Esophagus (tissue), 2 donors: Measurements from ENCODE around the gene ERBB4. TPM values are rescaled to one million over a fixed set of nuclear protein-coding genes. Genes with fewer than 3 reads are reported as not detected.
"Not testable (repeated sequence)": the region's sequence is repeated elsewhere in the genome, so short reads cannot be mapped to it uniquely, and the experiment has no call there.

Experiments
- H3K27ac ChIP-seq, 2 donors: one replicate each; pipeline ENCODE4 v1.5.1; 2013; ENCODE audit warnings: low read depth in 2 of 2, mild to moderate bottlenecking in 2 of 2, inconsistent platforms in 1 of 2, low read length in 1 of 2, moderate library complexity in 1 of 2
- H3K27me3 ChIP-seq, 2 donors: one replicate each; pipeline ENCODE4 v1.6.1; 2013; ENCODE audit warnings: low read length in 2 of 2, control low read depth in 1 of 2, mild to moderate bottlenecking in 1 of 2; ENCODE audit not compliant: insufficient read depth in 2 of 2, control insufficient read depth in 1 of 2
- H3K36me3 ChIP-seq, 2 donors: one replicate each; pipeline ENCODE4 v1.6.1; 2013; ENCODE audit warnings: low read length in 1 of 2; ENCODE audit not compliant: control insufficient read depth in 2 of 2, insufficient read depth in 2 of 2
- H3K4me1 ChIP-seq, 2 donors: one replicate each; pipeline ENCODE4 v1.6.1; 2013; ENCODE audit warnings: low read length in 1 of 2; ENCODE audit not compliant: control insufficient read depth in 2 of 2, insufficient read depth in 2 of 2
- H3K4me3 ChIP-seq, 2 donors: one replicate each; pipeline ENCODE4 v1.5.1; 2013; ENCODE audit warnings: low read length in 2 of 2, mild to moderate bottlenecking in 2 of 2, low read depth in 1 of 2, moderate library complexity in 1 of 2
- H3K9me3 ChIP-seq, 2 donors: one replicate each; pipeline ENCODE4 v1.6.1; 2013; ENCODE audit warnings: mild to moderate bottlenecking in 2 of 2, low read depth in 1 of 2, low read length in 1 of 2, moderate library complexity in 1 of 2; ENCODE audit not compliant: control insufficient read depth in 2 of 2, insufficient read depth in 1 of 2
- WGBS, 2 donors: extraction: QIAGEN DNeasy Blood & Tissue Kit; methylation state at CpG; one replicate each; pipeline ENCODE4 v1.1.7; 2013; 5-methylcytosine and 5-hydroxymethylcytosine counted together
- polyA plus RNA-seq, 2 donors: library from polyadenylated mRNA; stranded (reverse); fragments of 200-250 nt; gene quantifications; one replicate each; pipeline ENCODE4 v1.2.3, GENCODE V29; 2013
- donor health status: healthy with polysubstance abuse.
- donor health status: Bipolar disorder and iron deficiency.

ERBB4 gene
- polyA plus RNA-seq, 2 donors: under 0.01 to 0.06 TPM

GRCh38 chr2:212191438-212191837 lies 347.2 kb downstream of the ERBB4 start:
- not testable (repeated sequence) for H3K27ac ChIP-seq, H3K27me3 ChIP-seq
- 76 to 81% methylated on average over 8 of the region's 8 CpGs for WGBS, 2 donors

DNA sequence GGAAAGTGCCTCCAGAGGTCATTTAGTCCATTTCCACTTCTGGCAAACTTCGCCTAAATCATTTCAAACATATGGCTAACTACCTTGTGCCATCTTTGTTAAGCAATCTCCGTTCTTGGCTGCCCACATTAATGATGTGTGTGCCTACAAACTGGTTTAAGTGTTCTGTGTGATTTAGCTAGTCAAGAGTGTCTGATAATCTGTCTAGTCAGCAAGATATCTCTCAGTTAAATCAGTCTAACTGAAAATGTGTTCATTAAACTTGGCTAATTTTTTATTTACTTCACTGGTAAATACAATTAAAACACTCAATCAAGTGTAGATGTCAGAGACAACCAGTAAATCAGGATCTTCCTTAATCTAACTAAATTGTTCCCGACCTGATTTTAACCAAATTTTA lies 352.4 kb downstream of the ERBB4 start:
- Histone ChIP-seq H3K4me3 (no peak overlapping the region), H3K36me3 (no peaks in the 10 kb centered on the region), H3K9me3 (no peaks in the 10 kb centered on the region), H3K27me3 (no peaks in the 10 kb centered on the region), H3K27ac (no peak overlapping the region), H3K4me1 (no peaks in the 10 kb centered on the region)
- WGBS, 2 donors: 69 to 70% methylated on average over 3 of the region's 3 CpGs

More at GRCh38 chr2:212191438-212191837, 347.2 kb downstream of the ERBB4 start:
- not testable (repeated sequence) for H3K4me3 ChIP-seq, H3K36me3 ChIP-seq, H3K4me1 ChIP-seq, H3K9me3 ChIP-seq

DNA sequence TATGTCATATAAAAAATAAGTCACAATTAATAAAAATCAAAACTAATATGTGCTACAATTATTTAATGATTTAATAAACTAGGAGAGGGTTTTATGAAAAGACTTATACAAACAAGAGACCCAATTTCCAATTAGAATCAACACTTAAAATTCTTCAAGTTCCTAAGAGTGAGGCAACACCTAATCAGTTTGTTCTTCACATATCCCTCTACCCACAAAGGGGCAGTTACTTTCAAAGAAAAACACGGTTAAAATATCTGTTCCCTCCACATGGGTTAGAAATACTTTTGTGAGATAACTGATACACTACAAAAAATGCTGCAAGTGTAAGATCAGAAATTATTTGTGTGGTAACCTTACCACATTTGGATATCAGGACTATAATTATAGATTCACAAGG lies 357.0 kb downstream of the ERBB4 start:
- 1 to 24% methylated on average over 1 of the region's 1 CpG for WGBS, 2 donors
- H3K4me3 ChIP-seq: no peak overlapping the region
- no peaks in the 10 kb centered on the region for H3K9me3 ChIP-seq

GRCh38 chr2:212180408-212181083 lies 358.1 kb downstream of the ERBB4 start:
- no peaks in the 10 kb centered on the region for H3K27me3 ChIP-seq

More for the DNA sequence above, 357.0 kb downstream of the ERBB4 start:
- Histone ChIP-seq H3K27ac (no peak overlapping the region), H3K27me3 (no peaks in the 10 kb centered on the region), H3K36me3 (no peaks in the 10 kb centered on the region), H3K4me1 (no peaks in the 10 kb centered on the region)

DNA sequence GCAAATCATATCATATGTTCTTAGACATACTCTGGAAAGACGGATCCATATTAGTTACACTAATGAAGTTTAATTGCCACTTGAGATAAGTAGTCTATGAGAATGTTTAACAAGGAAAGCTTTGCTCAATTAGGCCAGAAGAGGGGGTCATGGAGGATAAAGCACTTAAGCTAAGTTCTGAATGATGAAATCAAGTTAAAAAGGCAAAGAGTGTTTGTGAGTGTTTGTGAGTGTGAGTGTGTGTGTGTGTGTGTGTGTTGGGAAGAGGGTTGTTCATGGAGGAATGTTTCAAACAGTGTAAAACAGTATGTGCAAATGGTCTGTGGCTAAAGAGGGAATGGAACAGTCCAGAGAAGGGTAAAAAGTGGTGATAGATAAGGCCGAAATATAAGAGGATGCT lies 360.9 kb downstream of the ERBB4 start:
- H3K9me3 ChIP-seq: no peaks in the 10 kb centered on the region
- WGBS, 2 donors: 46 to 63% methylated on average over 2 of the region's 2 CpGs
- H3K4me3 ChIP-seq: no peak overlapping the region
- no peaks in the 10 kb centered on the region for H3K36me3 ChIP-seq
- H3K27ac ChIP-seq: no peak overlapping the region
- H3K27me3 ChIP-seq: no peaks in the 10 kb centered on the region
- no peaks in the 10 kb centered on the region for H3K4me1 ChIP-seq

More at GRCh38 chr2:212180408-212181083, 358.1 kb downstream of the ERBB4 start:
- Histone ChIP-seq H3K4me1 (no peaks in the 10 kb centered on the region), H3K4me3 (no peak overlapping the region), H3K9me3 (no peaks in the 10 kb centered on the region), H3K36me3 (no peaks in the 10 kb centered on the region), H3K27ac (no peak overlapping the region)
- WGBS, 2 donors: 70 to 71% methylated on average over 3 of the region's 3 CpGs

DNA sequence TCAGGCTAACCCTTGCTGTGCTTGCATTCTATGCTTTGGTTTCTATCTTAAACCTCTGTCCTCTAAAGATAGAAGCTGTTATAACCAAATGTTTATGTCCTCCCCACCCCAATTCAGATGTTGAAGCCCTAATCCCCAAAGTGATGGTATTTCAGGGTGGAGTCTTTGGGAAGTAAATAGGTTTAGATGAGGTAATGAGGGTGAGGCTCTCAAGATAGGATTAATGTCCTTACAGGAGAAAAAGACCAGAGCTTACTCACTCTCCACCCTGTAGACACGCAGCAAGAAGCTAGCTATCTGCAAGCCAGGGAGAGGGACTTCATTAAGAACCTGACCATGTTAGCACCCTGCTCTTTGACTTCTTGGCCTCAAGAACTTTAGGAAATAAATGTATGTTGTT lies 362.5 kb downstream of the ERBB4 start:
- WGBS, 2 donors: 51 to 72% methylated on average over 1 of the region's 1 CpG
- Histone ChIP-seq H3K27ac (no peak overlapping the region), H3K27me3 (no peaks in the 10 kb centered on the region), H3K36me3 (no peaks in the 10 kb centered on the region), H3K9me3 (no peaks in the 10 kb centered on the region), H3K4me1 (no peaks in the 10 kb centered on the region), H3K4me3 (no peak overlapping the region)

DNA sequence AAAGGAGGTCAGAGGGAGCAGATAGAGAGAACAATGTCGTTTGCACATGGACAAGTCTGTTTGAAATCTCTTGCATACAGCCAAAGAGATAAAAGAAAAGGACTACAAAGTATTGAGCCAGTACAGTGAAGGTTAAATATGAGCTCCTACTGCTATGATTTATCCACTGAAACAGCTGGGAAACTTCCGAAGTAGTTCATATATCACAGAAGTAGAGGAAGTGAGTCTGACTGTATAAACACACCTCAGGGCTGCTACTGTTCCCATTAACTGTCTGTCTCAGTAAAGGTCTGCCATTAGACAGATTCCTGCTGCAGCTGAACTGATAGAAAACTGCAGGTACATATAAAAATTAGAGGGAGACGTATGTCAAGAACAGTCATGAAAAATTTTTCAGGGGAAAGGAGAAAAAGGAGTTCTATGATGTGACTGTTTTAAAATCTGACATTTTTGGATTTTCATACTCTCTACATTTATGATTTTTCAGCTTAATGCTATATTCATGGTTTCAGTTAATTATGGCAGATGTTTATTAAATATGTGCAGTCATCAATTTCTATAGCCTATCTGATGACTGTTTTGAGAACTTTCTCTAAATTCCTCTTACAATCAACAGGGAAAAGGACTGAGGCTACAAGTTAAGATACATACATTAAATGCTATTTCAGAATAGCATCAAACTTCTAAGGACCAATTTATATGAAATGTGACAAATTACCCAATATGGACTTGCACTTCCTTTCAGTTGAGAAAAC lies 364.7 kb downstream of the ERBB4 start:
- Histone ChIP-seq H3K9me3 (peaks cover 2 to 3% of the 10 kb centered on the region in 2 donors), H3K27me3 (no peaks in the 10 kb centered on the region), H3K4me1 (no peaks in the 10 kb centered on the region), H3K27ac (no peak overlapping the region), H3K4me3 (no peak overlapping the region), H3K36me3 (no peaks in the 10 kb centered on the region)
- 24 to 30% methylated on average over 3 of the region's 3 CpGs for whole genome bisulfite sequencing, 2 donors

GRCh38 chr2:212173331-212173730 lies 365.3 kb downstream of the ERBB4 start:
- H3K36me3 ChIP-seq: no peaks in the 10 kb centered on the region
- H3K9me3 ChIP-seq: peaks cover 2 to 3% of the 10 kb centered on the region in 2 donors
- H3K27ac ChIP-seq: no peak overlapping the region
- 38 to 49% methylated on average over 1 of the region's 1 CpG for WGBS, 2 donors
- no peaks in the 10 kb centered on the region for H3K4me1 ChIP-seq
- no peaks in the 10 kb centered on the region for H3K27me3 ChIP-seq
- no peak overlapping the region for H3K4me3 ChIP-seq

DNA sequence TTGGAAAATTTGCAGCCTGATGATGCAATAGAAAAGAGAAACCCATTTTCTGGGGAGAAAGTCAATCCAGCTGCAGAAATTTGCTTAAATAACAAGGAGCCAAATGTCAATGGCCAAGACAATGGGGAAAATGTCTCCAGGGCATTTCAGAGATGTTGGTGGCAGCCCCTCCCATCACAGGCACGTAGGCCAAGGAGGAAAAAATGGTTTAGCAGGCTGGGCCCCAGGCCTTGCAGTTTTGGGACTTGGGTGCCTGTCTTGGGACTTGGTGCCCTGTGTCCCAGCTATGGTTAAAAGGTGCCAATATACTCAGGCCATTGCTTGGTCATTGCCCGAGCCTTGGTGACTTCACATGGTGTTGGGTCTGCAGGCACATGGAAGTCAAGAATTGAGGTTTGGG lies 368.2 kb downstream of the ERBB4 start:
- H3K27me3 ChIP-seq: no peaks in the 10 kb centered on the region
- no peak overlapping the region for H3K4me3 ChIP-seq
- H3K27ac ChIP-seq: no peak overlapping the region
- H3K36me3 ChIP-seq: no peaks in the 10 kb centered on the region
- H3K4me1 ChIP-seq: no peaks in the 10 kb centered on the region
- peaks cover 2 to 3% of the 10 kb centered on the region in 2 donors for H3K9me3 ChIP-seq
- 60 to 68% methylated on average over 2 of the region's 2 CpGs for WGBS, 2 donors

DNA sequence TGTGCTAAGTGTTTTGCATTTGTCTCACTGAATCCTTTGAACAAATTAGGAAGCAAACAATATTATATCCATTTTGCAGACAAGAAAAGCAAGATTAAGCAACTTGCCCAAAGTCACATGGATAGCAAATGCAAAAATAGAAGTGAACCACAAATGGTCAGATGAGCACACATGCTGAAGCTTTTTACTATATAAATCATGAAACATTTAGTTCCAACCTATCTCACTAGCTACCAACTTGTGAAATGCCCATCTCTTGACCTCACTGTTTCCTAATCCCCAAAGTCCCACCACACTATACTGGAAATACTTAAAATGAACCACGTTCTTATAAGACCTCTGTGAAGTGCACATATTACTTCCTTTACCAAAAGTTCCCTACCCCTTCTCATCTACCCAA lies 380.5 kb downstream of the ERBB4 start:
- Histone ChIP-seq H3K27me3 (no peaks in the 10 kb centered on the region), H3K4me3 (no peak overlapping the region), H3K27ac (no peak overlapping the region), H3K4me1 (no peaks in the 10 kb centered on the region), H3K9me3 (no peaks in the 10 kb centered on the region), H3K36me3 (no peaks in the 10 kb centered on the region)
- WGBS, 2 donors: 72 to 88% methylated on average over 1 of the region's 1 CpG
